Thyroid gland (tissue), 4 donors: ENCODE measurements around the gene TMEM220.

Source experiments
- POLR2A ChIP-seq, 2 donors: fragments of 450-650 bp; IDR thresholded peaks; one replicate each; pipeline ENCODE4 v1.6.1; 2017; ENCODE audit warnings: antibody characterized with exemption in 2 of 2, mild to moderate bottlenecking in 2 of 2, moderate library complexity in 1 of 2
- TF ChIP-seq, protein P1 (sequence below), 6 experiments: fragments of 200-600 bp in 3 of 6; fragments of 450-650 bp in 3 of 6; sonication (generic) in 3 of 6; IDR thresholded peaks; one replicate each; pipeline ENCODE4 v1.5.1; 2016 to 2019; ENCODE audit warnings: antibody characterized with exemption in 6 of 6, mild to moderate bottlenecking in 2 of 6, inconsistent platforms in 1 of 6, moderate library complexity in 1 of 6

DNA sequence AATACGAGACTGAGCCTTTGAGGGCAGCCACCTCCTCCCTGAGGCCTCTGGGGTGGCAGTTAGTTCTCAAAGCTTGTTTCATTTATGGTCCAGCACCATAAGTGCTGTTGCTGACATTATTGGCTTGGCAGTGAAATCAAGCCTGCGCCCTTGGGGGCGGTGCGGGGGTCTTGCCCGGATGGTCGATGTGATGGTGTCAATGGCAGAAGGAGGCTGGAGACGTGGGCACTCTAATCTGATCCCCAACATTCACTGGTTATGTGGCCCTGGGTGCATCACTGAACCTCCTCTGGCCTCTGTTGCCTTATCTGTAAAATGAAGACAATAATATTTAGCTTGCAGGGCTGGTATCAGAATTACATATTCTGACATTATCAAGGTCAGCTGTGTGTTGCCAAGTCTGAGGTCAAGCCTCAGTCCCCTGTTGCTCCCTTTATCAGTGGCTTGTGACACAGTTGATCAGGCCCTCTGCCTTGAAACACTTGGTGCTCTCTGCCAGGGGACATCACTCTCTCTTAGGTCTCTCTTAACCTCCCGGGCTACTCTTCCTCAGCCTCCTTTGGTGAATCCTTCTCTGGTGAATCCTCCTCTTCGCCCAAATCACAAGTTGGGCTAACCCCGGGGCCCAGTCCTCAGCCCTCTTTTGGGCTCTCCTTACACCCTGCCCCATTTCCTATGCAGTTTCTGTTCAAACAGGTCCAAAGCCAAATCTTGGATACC is 11.8 kb upstream of the TMEM220 start:
- TF ChIP-seq, protein P1, sequence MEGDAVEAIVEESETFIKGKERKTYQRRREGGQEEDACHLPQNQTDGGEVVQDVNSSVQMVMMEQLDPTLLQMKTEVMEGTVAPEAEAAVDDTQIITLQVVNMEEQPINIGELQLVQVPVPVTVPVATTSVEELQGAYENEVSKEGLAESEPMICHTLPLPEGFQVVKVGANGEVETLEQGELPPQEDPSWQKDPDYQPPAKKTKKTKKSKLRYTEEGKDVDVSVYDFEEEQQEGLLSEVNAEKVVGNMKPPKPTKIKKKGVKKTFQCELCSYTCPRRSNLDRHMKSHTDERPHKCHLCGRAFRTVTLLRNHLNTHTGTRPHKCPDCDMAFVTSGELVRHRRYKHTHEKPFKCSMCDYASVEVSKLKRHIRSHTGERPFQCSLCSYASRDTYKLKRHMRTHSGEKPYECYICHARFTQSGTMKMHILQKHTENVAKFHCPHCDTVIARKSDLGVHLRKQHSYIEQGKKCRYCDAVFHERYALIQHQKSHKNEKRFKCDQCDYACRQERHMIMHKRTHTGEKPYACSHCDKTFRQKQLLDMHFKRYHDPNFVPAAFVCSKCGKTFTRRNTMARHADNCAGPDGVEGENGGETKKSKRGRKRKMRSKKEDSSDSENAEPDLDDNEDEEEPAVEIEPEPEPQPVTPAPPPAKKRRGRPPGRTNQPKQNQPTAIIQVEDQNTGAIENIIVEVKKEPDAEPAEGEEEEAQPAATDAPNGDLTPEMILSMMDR (IDR thresholded peaks at IDR 0.05) = no peak
- no peak for TF ChIP-seq POLR2A (IDR thresholded peaks at IDR 0.05)
